ENCODE data around the gene RPS19BP1. TPM values are rescaled to one million over a fixed set of nuclear protein-coding genes. Genes with fewer than 3 reads are reported as not detected.

RPS19BP1 gene
- total and polyA plus RNA-seq, 2 of the 8 experiments (the other 6 are each of a cell fraction or from before 2014, with no cell fraction given): 77.9 to 97.9 TPM

DNA sequence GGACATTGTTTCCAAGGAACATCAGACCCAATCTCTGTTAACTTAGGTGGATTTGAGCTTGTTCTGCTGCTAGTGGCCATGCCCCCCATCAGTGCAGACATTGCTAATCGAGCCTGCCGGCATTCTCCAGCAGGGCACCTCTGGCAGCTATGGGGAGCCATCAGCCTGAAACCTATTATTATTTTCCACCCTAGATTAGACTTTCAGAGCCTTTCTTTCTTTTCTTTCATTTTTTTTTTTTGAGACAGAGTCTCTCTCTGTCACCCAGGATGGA is 42.9 kb upstream of the RPS19BP1 start (continued):
- TF ChIP-seq GTF2F1 (IDR thresholded peaks at IDR 0.05; ENCODE audit: borderline replicate concordance, low read depth, low read length): no peak
- no peak for TF ChIP-seq EZH2 (IDR thresholded peaks at IDR 0.05; ENCODE audit: low read depth, low read length, severe bottlenecking)
- no peak for TF ChIP-seq TAF7 (optimal IDR thresholded peaks at IDR 0.05; ENCODE audit: borderline replicate concordance, low read depth, low read length)
